ENCODE results near the gene CACNB4. TPM values are rescaled to one million over a fixed set of nuclear protein-coding genes. Genes with fewer than 3 reads are reported as not detected.

Gene CACNB4
- total and polyA plus RNA-seq, 9 of the 15 experiments (the other 6 are each of a cell fraction or from before 2014, with no cell fraction given), result 0.01 to 0.20 (median 0.04) TPM; not detected in 1

- TF ChIP-seq TCF15 (CRISPR knock-in tag; IDR thresholded peaks at IDR 0.05), result no peak
- TF ChIP-seq HMGXB4 (CRISPR knock-in tag; IDR thresholded peaks at IDR 0.05), result no peak
- no peak for TF ChIP-seq ZNF3 (CRISPR knock-in tag; IDR thresholded peaks at IDR 0.05)
- TF ChIP-seq PML (IDR thresholded peaks at IDR 0.05; ENCODE audit: low read length), result peak; percentile 23; the same call in 1 of the 2 replicates
- TF ChIP-seq OTX1 (CRISPR knock-in tag; IDR thresholded peaks at IDR 0.05), result no peak
- no peak for TF ChIP-seq RBM15 (IDR thresholded peaks at IDR 0.05; ENCODE audit: insufficient read depth, low read length)
- TF ChIP-seq FOXA1 (IDR thresholded peaks at IDR 0.05; ENCODE audit: borderline replicate concordance), result peak; percentile 45; the same call in 1 of the 2 replicates
- TF ChIP-seq JUND (IDR thresholded peaks at IDR 0.05; ENCODE audit: borderline replicate concordance, low read depth, low read length), result peak; percentile 72; the same call in 1 of the 2 replicates
- peak; percentile 49; the same call in 2 of the 3 replicates for TF ChIP-seq JUND (tag; IDR thresholded peaks at IDR 0.05; ENCODE audit: borderline replicate concordance, low read depth, low read length)
- no peak for TF ChIP-seq RBM25 (IDR thresholded peaks at IDR 0.05; ENCODE audit: low read depth, low read length, severe bottlenecking)
- 0 out of 4 replicates have a peak, but pooled peaks of 1 of the 2 experiments have one; percentile 64 for TF ChIP-seq TEAD1 (CRISPR knock-in tag; IDR thresholded peaks at IDR 0.05)
- peak; percentile 69 for TF ChIP-seq CBFA2T3 (IDR thresholded peaks at IDR 0.05)
- TF ChIP-seq SETDB1 (IDR thresholded peaks at IDR 0.05; ENCODE audit: low read length), result no peak
- no peak for TF ChIP-seq E2F3 (CRISPR knock-in tag; IDR thresholded peaks at IDR 0.05)
- TF ChIP-seq SOX6 (IDR thresholded peaks at IDR 0.05), result peak; percentile 79; the same call in 1 of the 2 replicates
- peak; percentile 87 for TF ChIP-seq FOSL1 (tag; conservative IDR thresholded peaks at IDR 0.05)
- peak in 1 of 2 experiments; percentile 37; a peak in 1 of 4 replicates for TF ChIP-seq RCOR1 (IDR thresholded peaks at IDR 0.05; ENCODE audit: borderline replicate concordance in 1 of 2, low read depth in 2 of 2, low read length in 2 of 2)
- TF ChIP-seq FOXM1 (IDR thresholded peaks at IDR 0.05; ENCODE audit: low read depth), result 0 out of 2 replicates have a peak, but pooled peaks have one; percentile 28
- no peak for TF ChIP-seq FOXM1 (CRISPR knock-in tag; IDR thresholded peaks at IDR 0.05; ENCODE audit: low read depth)
- peak; percentile 40; the same call in 1 of the 2 replicates for TF ChIP-seq KLF16 (IDR thresholded peaks at IDR 0.05)
- no peak for TF ChIP-seq NR2C1 (IDR thresholded peaks at IDR 0.05)
- TF ChIP-seq NR2C1 (tag; IDR thresholded peaks at IDR 0.05), result no peak
- no peak for TF ChIP-seq RBM34 (IDR thresholded peaks at IDR 0.05; ENCODE audit: borderline replicate concordance, insufficient read depth, low read length)
- peak; percentile 71 for TF ChIP-seq TEAD4 (IDR thresholded peaks at IDR 0.05; ENCODE audit: low read length)
- no peak for TF ChIP-seq TEAD4 (CRISPR knock-in tag; IDR thresholded peaks at IDR 0.05; ENCODE audit: borderline replicate concordance)
- TF ChIP-seq STAT6 (CRISPR knock-in tag; IDR thresholded peaks at IDR 0.05), result no peak
- peak; percentile 75 for TF ChIP-seq ATF7 (IDR thresholded peaks at IDR 0.05)
Observed at GRCh38 chr2:151853070-151853758, 245.6 kb downstream of the CACNB4 start (continued).

Data from K562 (cell line).